ENCODE data around the gene ABI3BP.

DNA sequence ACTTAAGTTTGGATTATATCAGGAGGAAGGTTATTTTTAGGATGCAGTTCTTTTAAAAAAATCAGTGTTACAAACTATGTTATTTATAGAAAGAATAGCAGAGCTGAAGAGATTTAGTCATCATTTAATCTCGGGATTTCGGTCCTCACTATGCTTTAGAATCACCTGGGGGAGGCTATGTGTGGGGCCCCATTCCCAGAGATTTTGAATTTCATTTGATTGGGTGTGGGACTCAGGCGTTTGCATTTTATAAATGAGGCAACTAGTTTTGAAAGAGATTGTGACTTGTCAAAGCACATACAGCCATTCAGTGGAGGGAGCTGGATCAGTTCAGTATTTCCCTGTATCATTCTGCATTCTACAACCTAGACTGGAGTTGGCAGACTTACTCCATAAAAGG, 247.1 kb downstream of the ABI3BP start:
- no peak for TF ChIP-seq CTCF (IDR thresholded peaks at IDR 0.05)
- TF ChIP-seq POLR2A (IDR thresholded peaks at IDR 0.05): no peak
